GM18499 (cell line): Measurements from ENCODE around the gene KEAP1.

Experiments used
- ATAC-seq: cut with Tn5 transposase; IDR thresholded peaks from one replicate; pipeline ENCODE4 v1.9.1; 2021; ENCODE audit warnings: moderate number of reproducible peaks; ENCODE audit not compliant: insufficient read depth, unreplicated experiment

KEAP1 gene

DNA sequence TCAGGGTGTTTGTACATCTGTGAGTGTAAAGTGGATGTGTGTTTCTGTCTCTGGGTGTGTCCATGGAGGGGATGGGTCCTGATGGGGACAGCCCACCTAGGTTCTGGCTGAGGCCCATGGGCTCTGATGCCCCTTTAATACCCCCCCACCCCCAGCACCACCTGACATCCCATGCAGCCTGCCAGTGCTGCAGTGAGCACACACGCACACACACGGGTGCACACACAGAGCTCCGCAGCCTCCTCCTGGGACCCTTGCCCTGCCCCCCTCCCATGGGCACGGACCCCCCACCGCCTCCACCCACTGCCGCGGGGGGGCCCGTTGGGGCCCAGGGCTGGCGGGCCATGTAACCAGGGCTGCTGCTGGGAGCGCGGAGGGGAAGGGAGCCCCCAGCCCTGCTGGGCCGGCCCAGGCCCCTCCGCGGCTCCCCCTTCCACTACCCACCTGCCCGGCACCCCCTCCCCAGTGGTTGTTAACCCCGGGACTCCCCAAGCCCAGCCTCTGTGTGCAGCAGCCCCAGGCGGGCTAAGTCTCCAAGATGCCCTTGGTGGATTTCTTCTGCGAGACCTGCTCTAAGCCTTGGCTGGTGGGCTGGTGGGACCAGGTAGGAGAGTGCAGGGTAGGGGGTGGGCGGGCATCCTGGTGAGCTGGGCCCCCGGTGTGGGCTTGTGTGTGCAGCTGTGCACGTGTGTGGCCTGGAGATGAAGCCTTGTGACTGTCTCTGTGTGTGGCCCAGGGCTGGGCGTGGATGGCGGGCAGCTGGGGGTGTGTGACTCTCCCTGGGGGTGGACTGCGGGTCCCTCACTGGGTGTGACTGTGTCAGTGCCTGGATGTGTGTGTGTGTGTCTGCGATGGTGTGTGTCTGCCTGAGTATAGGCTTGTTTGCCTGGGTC is 50.2 kb downstream of the KEAP1 start:
- ATAC-seq = no peak

- no peak for ATAC-seq
These were observed 52.1 kb downstream of the KEAP1 start for GRCh38 chr19:10450853-10451609.

GRCh38 chr19:10450191-10450852 is 52.8 kb downstream of the KEAP1 start:
- ATAC-seq = no peak

DNA sequence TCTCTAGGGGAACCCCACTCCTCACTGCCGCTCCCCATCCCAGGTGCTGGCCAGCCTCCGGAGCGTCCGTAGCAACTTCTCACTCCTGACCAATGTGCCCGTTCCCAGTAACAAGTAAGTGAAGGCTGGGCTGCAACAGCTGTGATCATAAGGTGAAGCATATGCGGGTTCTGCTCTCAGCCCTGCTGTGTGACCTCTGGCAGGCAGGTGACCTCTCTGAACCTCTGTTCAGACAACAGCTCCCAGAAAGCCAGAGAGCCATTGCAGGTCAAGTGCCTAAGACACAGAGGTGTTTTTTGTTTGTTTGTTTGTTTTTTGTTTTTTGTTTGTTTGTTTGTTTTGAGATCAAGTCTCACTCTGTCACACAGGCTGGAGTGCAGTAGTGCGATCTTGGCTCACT is 54.1 kb downstream of the KEAP1 start:
- ATAC-seq = no peak

DNA sequence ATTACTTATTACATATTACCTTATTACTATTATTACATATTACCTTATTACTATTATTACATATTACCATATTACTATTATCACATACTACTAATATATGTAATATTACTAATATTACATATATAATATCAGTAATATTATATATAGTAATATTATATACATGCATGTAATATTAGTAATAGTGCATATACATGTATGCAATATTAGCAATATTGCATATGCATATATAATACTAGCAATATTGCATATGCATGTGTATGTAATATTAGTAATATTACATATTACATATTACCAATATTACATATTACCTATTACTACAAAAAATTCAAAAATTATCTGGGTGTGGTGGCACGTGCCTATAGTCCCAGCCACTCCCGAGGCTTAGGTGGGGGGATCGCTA is 60.5 kb downstream of the KEAP1 start:
- ATAC-seq = no peak

- no peak for ATAC-seq
These were observed 63.6 kb downstream of the KEAP1 start for GRCh38 chr19:10439588-10439987.
